T-helper 2 cell treated with Interferon-gamma antibody and Interleukin-4, amounts not matched to agents 5 μg/mL and 100 μg/mL, for 36 hours (primary cell): ENCODE data around the gene GRIP2.

Source experiments
- DNase-seq: peaks from one replicate; pipeline ENCODE4 v3.0.0; 2021; ENCODE audit warnings: low spot score
- H3K27ac Mint-ChIP-seq: one replicate; pipeline ENCODE4 v1.8.0; 2021; ENCODE audit warnings: mild to moderate bottlenecking, mixed read lengths
- H3K27me3 Mint-ChIP-seq: one replicate; pipeline ENCODE4 v1.8.0; 2021; ENCODE audit warnings: low read depth, mixed read lengths
- H3K36me3 Mint-ChIP-seq: one replicate; pipeline ENCODE4 v1.8.0; 2021; ENCODE audit warnings: low read depth, mixed read lengths
- H3K4me1 Mint-ChIP-seq: one replicate; pipeline ENCODE4 v1.8.0; 2021; ENCODE audit warnings: low read depth, mixed read lengths
- H3K4me3 Mint-ChIP-seq: one replicate; pipeline ENCODE4 v1.8.0; 2022; ENCODE audit warnings: mild to moderate bottlenecking, moderate library complexity, mixed read lengths
- H3K9me3 Mint-ChIP-seq: one replicate; pipeline ENCODE4 v1.8.0; 2021; ENCODE audit warnings: mixed read lengths

GRIP2 gene

DNA sequence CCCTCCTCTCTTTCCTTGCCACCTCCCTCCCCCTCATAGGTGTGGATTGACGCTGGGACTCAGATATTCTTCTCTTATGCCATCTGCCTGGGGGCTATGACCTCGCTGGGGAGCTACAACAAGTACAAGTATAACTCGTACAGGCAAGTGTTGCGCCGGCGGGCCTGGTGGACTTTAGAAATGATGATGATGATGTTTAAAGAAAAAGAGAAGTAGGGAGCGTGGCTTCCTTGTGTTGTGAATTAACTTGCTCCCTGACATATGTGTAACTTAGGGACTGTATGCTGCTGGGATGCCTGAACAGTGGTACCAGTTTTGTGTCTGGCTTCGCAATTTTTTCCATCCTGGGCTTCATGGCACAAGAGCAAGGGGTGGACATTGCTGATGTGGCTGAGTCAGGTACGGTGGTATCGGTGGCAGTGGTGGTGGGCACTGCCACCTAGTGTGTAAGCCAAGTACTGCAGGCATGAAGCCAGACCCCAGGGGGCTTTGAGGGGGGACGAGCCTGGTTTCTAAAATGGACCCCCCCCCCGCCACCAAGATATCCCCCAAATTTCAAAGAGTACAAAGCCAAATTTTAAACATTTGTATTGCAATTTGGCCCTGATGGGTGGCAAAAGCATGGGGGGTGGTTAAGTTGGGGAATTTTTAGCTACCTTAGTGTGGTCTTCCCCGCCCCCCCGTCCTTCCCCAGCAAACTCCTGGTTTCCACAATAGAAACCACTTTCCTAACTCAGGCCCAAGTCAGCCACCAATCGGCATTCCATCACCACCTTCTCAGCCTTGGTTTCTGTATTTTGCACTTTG is 72.1 kb downstream of the GRIP2 start:
- DNase-seq: peak; percentile 15
- H3K36me3 Mint-ChIP-seq: peaks cover 19% of the 10 kb centered on the region

DNA sequence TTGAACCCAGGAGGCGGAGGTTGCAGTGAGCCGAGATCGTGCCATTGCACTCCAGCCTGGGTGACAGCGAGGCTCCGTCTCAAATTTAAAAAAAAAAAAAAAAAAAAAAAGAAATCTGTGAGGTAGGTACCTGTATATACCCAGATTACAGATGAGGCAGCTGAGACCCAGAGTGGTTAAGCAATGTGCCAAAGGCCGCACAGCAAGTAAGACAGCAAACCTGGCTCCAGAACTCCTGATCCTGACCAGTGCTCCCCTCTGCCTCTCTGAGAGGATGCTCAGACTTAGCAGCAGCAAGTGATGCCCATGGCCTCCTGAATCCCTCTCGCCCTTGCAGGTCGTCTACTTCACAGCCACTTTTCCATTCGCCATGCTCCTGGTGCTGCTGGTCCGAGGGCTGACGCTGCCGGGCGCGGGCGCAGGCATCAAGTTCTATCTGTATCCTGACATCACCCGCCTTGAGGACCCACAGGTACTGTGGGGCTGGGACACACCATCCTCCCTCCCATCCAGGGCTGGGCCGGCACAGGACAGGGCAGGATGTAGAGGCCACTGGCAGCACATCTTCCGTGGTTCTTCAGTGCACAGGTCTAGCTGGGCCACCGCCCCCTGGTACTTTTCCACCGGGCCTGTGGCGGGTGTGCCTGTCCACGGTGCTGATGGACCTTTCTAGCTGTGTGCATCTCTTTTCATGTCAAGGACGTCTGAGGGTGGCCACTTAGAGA is 73.8 kb downstream of the GRIP2 start:
- no peak overlapping the region for H3K27ac Mint-ChIP-seq
- H3K9me3 Mint-ChIP-seq: no peaks in the 10 kb centered on the region
- no peak overlapping the region for H3K4me3 Mint-ChIP-seq

More for the DNA sequence above, 72.1 kb downstream of the GRIP2 start:
- Mint-ChIP-seq H3K4me3 (no peak overlapping the region), H3K4me1 (peaks cover 2% of the 10 kb centered on the region), H3K9me3 (no peaks in the 10 kb centered on the region), H3K27me3 (no peaks in the 10 kb centered on the region), H3K27ac (no peak overlapping the region)

DNA sequence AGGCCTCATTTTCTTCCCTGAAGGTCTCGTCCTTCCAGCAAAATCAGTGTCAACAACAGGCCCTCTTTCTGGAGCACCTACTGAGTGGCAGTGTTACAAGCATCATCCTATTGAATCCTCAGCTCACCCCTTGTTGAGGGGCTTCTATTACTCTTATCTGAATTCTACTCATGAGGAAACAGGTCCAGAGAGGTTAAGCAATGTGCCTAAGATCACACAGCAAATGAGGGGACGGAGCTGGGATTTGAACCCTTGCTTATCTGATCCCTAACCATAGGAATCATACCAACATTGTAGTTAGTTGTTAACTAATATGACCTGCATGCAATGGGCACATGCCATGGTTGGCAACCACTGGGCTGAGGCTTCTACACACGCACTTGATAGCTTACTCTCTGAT is 74.7 kb downstream of the GRIP2 start:
- no peak overlapping the region for H3K27ac Mint-ChIP-seq
- peaks cover 14% of the 10 kb centered on the region for H3K36me3 Mint-ChIP-seq
- no peaks in the 10 kb centered on the region for H3K27me3 Mint-ChIP-seq
- no peaks in the 10 kb centered on the region for H3K9me3 Mint-ChIP-seq
- H3K4me3 Mint-ChIP-seq: no peak overlapping the region
- no peak for DNase-seq
- H3K4me1 Mint-ChIP-seq: peaks cover 1% of the 10 kb centered on the region

More for the DNA sequence above, 73.8 kb downstream of the GRIP2 start:
- Mint-ChIP-seq H3K36me3 (peaks cover 18% of the 10 kb centered on the region), H3K4me1 (peaks cover 2% of the 10 kb centered on the region), H3K27me3 (no peaks in the 10 kb centered on the region)
- no peak for DNase-seq

DNA sequence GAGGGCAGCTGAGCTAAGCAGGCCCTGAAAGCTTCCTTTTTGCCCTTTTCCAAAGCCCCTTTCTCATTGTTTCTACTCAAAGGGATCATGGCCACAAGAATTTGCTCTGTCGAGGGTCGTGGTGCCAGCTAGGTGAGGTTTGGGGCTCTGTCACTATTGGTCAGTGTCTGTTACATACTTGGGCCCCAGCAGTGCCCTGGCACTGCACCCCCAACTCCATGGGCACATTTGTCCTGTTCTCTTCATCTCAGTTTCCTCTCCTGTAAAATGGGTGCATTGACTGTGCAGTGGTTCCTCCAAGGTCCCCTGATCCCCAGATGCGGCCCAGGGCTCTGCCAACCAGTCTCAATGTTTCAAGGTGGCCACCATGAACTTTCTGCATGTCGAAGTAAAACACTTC is 75.6 kb downstream of the GRIP2 start:
- peaks cover 19% of the 10 kb centered on the region for H3K36me3 Mint-ChIP-seq

DNA sequence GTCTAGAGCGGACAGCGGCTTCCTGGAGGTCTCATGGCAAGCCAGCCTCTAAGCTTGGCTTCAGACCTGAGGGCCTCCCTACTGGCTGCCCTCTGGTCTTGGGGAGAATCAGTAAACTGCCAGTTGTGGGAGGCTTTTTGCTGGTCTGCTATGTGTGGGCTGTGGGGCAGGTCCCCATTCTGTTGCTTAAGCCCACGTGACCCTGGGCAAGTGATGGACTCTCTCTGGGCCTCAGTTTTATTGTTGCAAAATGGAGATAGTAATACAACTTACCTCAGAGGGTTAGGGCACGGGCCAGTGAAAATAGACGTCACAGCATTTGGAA is 76.0 kb downstream of the GRIP2 start:
- Mint-ChIP-seq H3K27me3 (no peaks in the 10 kb centered on the region), H3K4me1 (peaks cover 1% of the 10 kb centered on the region), H3K36me3 (peaks cover 24% of the 10 kb centered on the region), H3K9me3 (no peaks in the 10 kb centered on the region), H3K27ac (no peak overlapping the region), H3K4me3 (no peak overlapping the region)
- DNase-seq: no peak

More for the DNA sequence above, 75.6 kb downstream of the GRIP2 start:
- Mint-ChIP-seq H3K27ac (no peak overlapping the region), H3K4me3 (no peak overlapping the region), H3K9me3 (no peaks in the 10 kb centered on the region), H3K27me3 (no peaks in the 10 kb centered on the region), H3K4me1 (peaks cover 1% of the 10 kb centered on the region)
- no peak for DNase-seq

DNA sequence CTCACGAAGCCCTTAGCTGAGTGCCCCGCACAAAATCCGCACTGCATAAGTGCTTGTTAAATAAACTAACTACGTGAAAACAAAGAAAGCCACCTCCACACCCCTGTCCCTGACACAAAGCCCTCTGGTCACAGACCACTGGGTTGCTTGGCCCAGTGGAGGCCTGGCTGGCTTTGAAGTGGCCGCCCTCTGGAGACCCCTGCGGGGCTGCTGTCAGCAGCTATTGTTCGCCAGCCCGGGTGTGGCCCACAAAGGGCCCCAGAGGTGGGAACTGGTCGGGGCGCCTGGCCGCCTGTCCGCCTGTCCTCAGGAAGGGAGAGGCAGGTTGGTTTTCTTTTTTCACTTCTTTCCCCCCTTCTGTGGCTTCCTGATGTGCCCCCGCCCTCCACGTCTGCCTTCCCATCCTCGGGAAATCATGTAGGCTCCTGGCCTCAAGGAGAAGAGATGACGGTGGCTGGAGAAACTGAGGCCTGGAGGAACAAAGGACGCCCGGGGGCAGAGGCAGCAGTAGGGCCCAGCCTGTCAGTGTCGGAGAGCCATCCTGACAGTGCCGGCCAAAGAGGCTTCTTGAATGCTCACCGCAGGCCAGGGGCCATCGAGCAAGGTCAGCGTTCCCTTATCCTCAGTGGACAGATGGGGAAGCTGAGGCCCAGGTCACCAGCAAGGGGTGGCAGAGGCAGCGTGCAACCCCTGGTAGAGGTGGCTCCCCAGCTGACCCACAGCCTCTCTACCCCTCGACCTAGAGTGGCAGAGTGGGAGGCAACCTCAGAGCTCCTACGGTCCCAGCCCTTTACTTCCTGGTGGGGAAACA is 76.6 kb downstream of the GRIP2 start:
- no peaks in the 10 kb centered on the region for H3K9me3 Mint-ChIP-seq
- no peak overlapping the region for H3K4me3 Mint-ChIP-seq
- peaks cover 1% of the 10 kb centered on the region for H3K4me1 Mint-ChIP-seq
- no peak overlapping the region for H3K27ac Mint-ChIP-seq
- H3K27me3 Mint-ChIP-seq: no peaks in the 10 kb centered on the region
- peaks cover 25% of the 10 kb centered on the region for H3K36me3 Mint-ChIP-seq
- DNase-seq: no peak

DNA sequence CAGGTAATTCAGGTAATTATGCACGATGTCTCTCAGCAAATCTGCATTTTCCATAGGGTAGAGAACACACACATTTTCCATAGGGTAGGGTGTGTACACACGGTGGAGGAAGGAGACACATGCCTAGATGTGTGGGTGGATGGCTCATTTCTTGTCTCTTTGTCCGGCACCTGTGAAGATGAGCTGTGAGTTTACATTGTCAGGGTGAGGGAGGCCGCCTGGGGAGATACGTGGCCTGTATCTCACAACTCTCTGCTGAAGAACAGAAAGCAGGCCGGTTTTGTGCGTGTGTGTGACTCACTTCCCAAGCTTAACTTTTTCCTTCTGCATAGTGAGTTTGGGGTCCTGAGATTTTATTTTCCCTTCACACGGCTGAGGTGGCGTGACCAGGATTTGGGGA is 77.4 kb downstream of the GRIP2 start:
- Mint-ChIP-seq H3K4me3 (no peak overlapping the region), H3K4me1 (peaks cover 1% of the 10 kb centered on the region), H3K9me3 (no peaks in the 10 kb centered on the region), H3K27ac (peak overlapping the region; percentile 23), H3K27me3 (no peaks in the 10 kb centered on the region), H3K36me3 (peaks cover 24% of the 10 kb centered on the region)
- peak; percentile 23 for DNase-seq

DNA sequence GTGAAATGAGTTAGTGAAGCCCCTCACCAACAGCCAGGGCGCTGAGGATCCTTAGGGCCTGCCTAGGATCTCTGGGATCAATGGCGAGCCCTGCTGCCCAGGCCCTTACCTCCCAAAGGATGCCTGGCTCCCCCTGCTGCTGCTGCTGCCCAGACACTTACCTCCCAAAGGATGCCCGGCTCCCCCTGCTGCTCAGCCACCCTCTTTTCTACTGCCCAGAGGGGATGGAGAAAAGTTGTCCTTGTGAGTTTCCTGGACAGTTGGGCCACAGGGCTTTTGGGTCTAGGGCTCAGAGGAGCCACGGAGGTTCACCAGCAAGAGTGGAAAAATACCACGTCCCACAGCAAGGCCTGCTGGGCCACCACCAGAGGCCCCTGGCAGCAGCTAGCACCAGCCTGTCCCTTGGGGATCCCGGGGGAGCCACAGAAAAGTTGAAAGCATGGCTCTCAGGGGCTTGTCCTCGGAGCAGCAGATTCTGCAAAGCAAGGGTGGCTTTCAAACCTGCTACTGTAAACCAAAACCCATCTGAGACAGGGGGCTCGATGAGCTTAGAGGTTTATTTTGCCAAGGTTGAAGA is 78.3 kb downstream of the GRIP2 start:
- Mint-ChIP-seq H3K27me3 (no peaks in the 10 kb centered on the region), H3K27ac (no peak overlapping the region), H3K36me3 (peaks cover 23% of the 10 kb centered on the region), H3K9me3 (no peaks in the 10 kb centered on the region), H3K4me3 (no peak overlapping the region), H3K4me1 (peaks cover 1% of the 10 kb centered on the region)
- DNase-seq: no peak

DNA sequence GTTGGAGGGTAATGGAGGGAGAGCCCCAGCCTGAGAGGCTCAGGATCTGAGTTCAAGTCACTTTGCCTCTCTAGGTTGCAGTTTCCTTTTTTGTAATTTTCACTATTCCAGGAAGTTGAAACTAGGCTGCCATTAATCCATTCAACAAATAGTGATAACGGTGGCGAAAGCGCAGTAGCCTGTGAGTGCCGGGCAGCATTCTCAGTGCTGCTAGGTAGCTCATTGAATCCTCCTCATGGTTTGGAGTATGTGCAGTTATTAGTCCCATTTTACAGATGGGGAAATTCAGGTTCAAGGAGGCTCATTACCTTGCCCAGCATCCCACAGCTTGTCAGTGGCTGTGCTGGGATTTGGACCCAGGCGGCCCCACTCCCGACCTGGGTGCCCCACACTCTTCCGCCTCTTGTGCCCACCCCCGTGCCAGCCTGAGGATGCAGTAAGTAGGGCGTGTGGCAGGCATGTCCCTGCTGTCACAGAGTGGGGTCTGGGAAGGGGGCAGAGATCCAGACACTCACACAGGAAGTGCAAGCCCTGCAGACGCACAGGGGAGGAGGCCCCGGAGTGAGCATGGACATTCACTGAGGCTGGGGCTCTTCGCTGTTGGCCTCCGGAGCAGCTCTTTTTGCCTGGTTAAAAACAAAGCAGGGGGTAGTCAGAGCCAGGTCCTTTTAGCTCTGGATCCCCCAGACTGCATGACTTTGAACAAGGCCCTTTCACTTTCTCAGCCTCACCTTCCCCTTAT is 79.0 kb downstream of the GRIP2 start:
- Mint-ChIP-seq H3K36me3 (peaks cover 23% of the 10 kb centered on the region), H3K4me1 (peaks cover 1% of the 10 kb centered on the region), H3K4me3 (no peak overlapping the region), H3K9me3 (no peaks in the 10 kb centered on the region), H3K27ac (no peak overlapping the region), H3K27me3 (no peaks in the 10 kb centered on the region)
- DNase-seq: no peak

DNA sequence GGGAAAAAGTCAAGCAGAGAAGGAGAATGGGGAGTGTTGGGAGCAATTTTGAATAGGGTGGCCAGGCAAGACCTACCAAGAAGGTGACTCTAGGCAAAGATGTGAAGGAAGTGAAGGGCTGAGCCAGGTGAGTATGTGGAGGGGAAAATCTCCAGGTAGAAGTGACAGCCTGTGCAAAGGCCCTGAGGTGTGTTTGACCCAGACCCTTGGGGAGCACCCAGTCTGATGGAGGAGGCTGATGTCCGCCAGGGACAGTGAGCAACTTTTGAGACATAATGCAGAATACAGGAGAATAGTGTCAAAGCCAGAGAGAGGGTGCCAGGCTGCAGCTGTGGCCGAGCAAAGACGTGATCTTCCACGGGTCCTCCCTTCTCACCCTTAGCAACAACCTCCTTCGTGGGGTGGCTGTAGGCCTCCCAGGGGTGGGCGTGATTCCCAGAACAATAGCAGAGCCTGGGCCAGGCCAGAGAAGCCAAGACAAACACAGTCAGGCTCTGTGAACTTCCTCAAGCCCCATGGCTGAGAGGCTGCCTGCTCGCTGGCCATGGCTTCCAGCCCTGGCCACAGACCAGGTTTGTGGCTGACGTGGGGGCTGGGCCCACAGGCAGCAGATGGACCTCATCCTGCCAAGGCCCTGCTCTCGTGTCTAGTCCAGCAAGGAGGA is 79.7 kb downstream of the GRIP2 start:
- no peak overlapping the region for H3K4me3 Mint-ChIP-seq
- DNase-seq: no peak
- H3K9me3 Mint-ChIP-seq: no peaks in the 10 kb centered on the region
- H3K4me1 Mint-ChIP-seq: peaks cover 1% of the 10 kb centered on the region
- no peak overlapping the region for H3K27ac Mint-ChIP-seq
- no peaks in the 10 kb centered on the region for H3K27me3 Mint-ChIP-seq
- peaks cover 23% of the 10 kb centered on the region for H3K36me3 Mint-ChIP-seq

DNA sequence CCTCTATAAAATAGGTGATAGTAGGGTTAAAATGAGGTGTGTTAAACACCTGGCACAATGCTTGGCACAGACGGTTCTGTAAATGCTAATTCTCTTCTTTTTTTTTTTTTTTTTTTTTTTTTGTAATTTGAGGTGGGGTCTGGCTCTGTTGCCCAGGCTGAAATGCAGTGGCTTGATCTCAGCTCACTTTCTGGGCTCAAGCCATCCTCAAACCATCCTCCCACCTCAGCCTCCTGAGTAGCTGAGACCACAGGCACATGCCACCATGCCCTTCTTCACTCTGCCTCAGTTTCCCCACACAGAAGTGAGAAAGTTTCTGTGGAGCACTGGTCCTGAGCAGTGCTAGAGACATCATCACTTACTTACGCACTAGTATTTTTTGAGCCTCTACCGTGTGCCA is 80.4 kb downstream of the GRIP2 start:
- no peaks in the 10 kb centered on the region for H3K27me3 Mint-ChIP-seq
- H3K36me3 Mint-ChIP-seq: peaks cover 24% of the 10 kb centered on the region
- H3K27ac Mint-ChIP-seq: no peak overlapping the region
- H3K4me1 Mint-ChIP-seq: peaks cover 1% of the 10 kb centered on the region
- no peak overlapping the region for H3K4me3 Mint-ChIP-seq
- DNase-seq: no peak
- no peaks in the 10 kb centered on the region for H3K9me3 Mint-ChIP-seq

DNA sequence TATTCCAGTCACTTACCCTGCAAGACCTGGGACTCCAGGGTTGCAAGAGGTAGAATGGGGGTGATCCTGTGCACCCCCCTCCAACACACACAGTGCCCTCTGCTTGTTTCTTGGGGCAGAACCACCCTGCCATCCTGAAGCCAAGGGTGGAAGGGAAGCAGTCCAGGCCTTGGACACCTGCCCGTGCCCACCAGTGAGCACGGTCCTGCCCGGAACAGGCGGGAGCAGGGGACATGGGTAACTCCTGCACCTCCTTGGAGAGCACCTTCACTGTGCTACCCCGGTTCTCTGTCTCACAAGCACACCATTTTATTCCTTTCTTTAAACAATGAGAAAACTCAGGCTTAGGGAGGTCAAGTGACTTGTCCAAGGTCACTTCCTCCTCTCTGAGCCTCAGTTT is 80.8 kb downstream of the GRIP2 start:
- H3K27me3 Mint-ChIP-seq: no peaks in the 10 kb centered on the region
- peaks cover 26% of the 10 kb centered on the region for H3K36me3 Mint-ChIP-seq
- no peak overlapping the region for H3K27ac Mint-ChIP-seq
- H3K9me3 Mint-ChIP-seq: no peaks in the 10 kb centered on the region
- no peak overlapping the region for H3K4me3 Mint-ChIP-seq
- peaks cover 1% of the 10 kb centered on the region for H3K4me1 Mint-ChIP-seq
- no peak for DNase-seq
